Measurements from ENCODE around the gene TRIM5. TPM values are rescaled to one million over a fixed set of nuclear protein-coding genes. Genes with fewer than 3 reads are reported as not detected.

Gene TRIM5
- total and polyA plus RNA-seq, 2 donors (not counting 3 experiments of a cell fraction or from before 2014, with no cell fraction given) = 54.5 to 57.3 TPM

GRCh38 chr11:5620651-5621521 lies 64.0 kb downstream of the TRIM5 start:
- peak overlapping the region; percentile 43 for H3K4me2 ChIP-seq (ENCODE audit: insufficient read depth, low read length)
- H4K20me1 ChIP-seq (replicated peaks; ENCODE audit: control insufficient read depth, extremely low read depth, insufficient read depth, low read length) = no peaks in the 10 kb centered on the region
- dilution Hi-C loops (cut with MboI; ENCODE audit: extremely low pct_ligation_motif_present, low sequenced_read_pairs) = no loop called here
- H3K4me1 ChIP-seq (ENCODE audit: control insufficient read depth, extremely low read depth, insufficient read depth, low read length) = peaks cover 22% of the 10 kb centered on the region
- peak; percentile 95 for DNase-seq (ENCODE audit: low read depth, low spot score)
- H3K9ac ChIP-seq (replicated peaks; ENCODE audit: extremely low read depth, insufficient read depth, low read length) = peak overlapping the region; percentile 50
- peak overlapping the region; percentile 48 for H3K27ac ChIP-seq (ENCODE audit: insufficient read depth, low read depth, low read length)
- no TSS peak for BruUV-seq (replicated peaks)
- intact Hi-C loops (cut with micrococcal nuclease) = loop anchor here (1.0 to 2.0 kb wide), 2 partner anchors 20 to 64 kb away; partner anchors contain the start of gene TRIM5
- ChIA-PET CTCF (interaction anchor here (0.6 to 2.5 kb wide), 7 partner anchors 11 to 145 kb away, joined by 3 to 20 read pairs (median 3); no protein-coding TSS in a partner anchor), POLR2A (interaction anchor here (1.7 kb wide), 1 partner anchor 64 kb away, joined by 6 read pairs; the partner anchor contains the start of gene TRIM5)
- no peaks in the 10 kb centered on the region for H3K9me1 ChIP-seq (replicated peaks; ENCODE audit: control insufficient read depth, extremely low read depth, insufficient read depth, low read length)
- no peaks in the 10 kb centered on the region for H3K36me3 ChIP-seq (ENCODE audit: control insufficient read depth in 2 of 2, extremely low read depth in 1 of 2, insufficient read depth in 2 of 2, low read length in 2 of 2)
- no peaks in the 10 kb centered on the region for H3K9me3 ChIP-seq (replicated peaks; ENCODE audit: control insufficient read depth, insufficient read depth, low read length)
- H3K4me3 ChIP-seq (replicated peaks in 1 of 3; ENCODE audit: insufficient read depth in 1 of 3, low read depth in 1 of 3, low read length in 3 of 3) = no peak overlapping the region
- FAIRE-seq = peak; percentile 99
- TF ChIP-seq MYC (IDR thresholded peaks at IDR 0.05; ENCODE audit: low read depth, low read length) (no peak), GATA2 (IDR thresholded peaks at IDR 0.05; ENCODE audit: insufficient read depth, insufficient read length, low read depth, low read length) (peak; percentile 71), POLR2AphosphoS5 (IDR thresholded peaks at IDR 0.05; ENCODE audit: insufficient read depth, low read depth, low read length) (peak; percentile 70), POLR2A (IDR thresholded peaks at IDR 0.05; ENCODE audit: low read depth, low read length) (peak; percentile 47), FOS (IDR thresholded peaks at IDR 0.05; ENCODE audit: borderline replicate concordance, insufficient read depth, low read length) (peak; percentile 25), EZH2 (IDR thresholded peaks at IDR 0.05; ENCODE audit: borderline replicate concordance, low read depth, low read length, severe bottlenecking) (no peak), JUN (IDR thresholded peaks at IDR 0.05; ENCODE audit: borderline replicate concordance, insufficient read depth, insufficient read length, low read depth) (no peak), MAX (IDR thresholded peaks at IDR 0.05; ENCODE audit: insufficient read depth, insufficient read length) (no peak), CTCF (IDR thresholded peaks at IDR 0.05; ENCODE audit: extremely low read depth in 1 of 2, insufficient read depth in 1 of 2, low read depth in 1 of 2, low read length in 2 of 2) (no peak)
- no peaks in the 10 kb centered on the region for H3K27me3 ChIP-seq (ENCODE audit: control insufficient read depth in 2 of 2, insufficient read depth in 2 of 2, low read length in 2 of 2)
- peak overlapping the region; percentile 35 for H2AFZ ChIP-seq (ENCODE audit: low read depth, low read length)
- no peaks in the 10 kb centered on the region for H3K79me2 ChIP-seq (ENCODE audit: control insufficient read depth, insufficient read depth, low read length)
